ENCODE measurements around the gene PEX7. TPM values are rescaled to one million over a fixed set of nuclear protein-coding genes. Genes with fewer than 3 reads are reported as not detected.

Gene PEX7
- total RNA-seq, 1 experiment from 2014 or later: 6.4 TPM

- no peaks in the 10 kb centered on the region for H3K9me3 Mint-ChIP-seq (ENCODE audit: unreplicated experiment)
- intact Hi-C loops (cut with micrococcal nuclease; ENCODE audit: unreplicated experiment): loop anchor here (5.0 kb wide), 1 partner anchor 45 kb away; no protein-coding TSS in a partner anchor
- H3K4me3 Mint-ChIP-seq (ENCODE audit: unreplicated experiment): peak overlapping the region; percentile 84
- H3K36me3 Mint-ChIP-seq (ENCODE audit: insufficient read depth, unreplicated experiment): peaks cover 5% of the 10 kb centered on the region
- POLR2A ChIA-PET: interaction anchor here (0.6 kb wide), 2 partner anchors 688 to 871 kb away, joined by 5 to 8 read pairs; no protein-coding TSS in a partner anchor
- H3K9me3 ChIP-seq: no peaks in the 10 kb centered on the region
- H3K27me3 ChIP-seq (replicated peaks; ENCODE audit: control insufficient read depth, insufficient read depth, low read length): no peaks in the 10 kb centered on the region; the same call in 1 of the 2 replicates
- DNase-seq: no peak
- peak overlapping the region; percentile 61 for H3K4me3 ChIP-seq (ENCODE audit: low read depth, low read length)
- TF ChIP-seq CTCF (IDR thresholded peaks at IDR 0.05; ENCODE audit: insufficient read depth in 1 of 2, low read depth in 1 of 2, low read length in 1 of 2, severe bottlenecking in 1 of 2, unreplicated experiment in 1 of 2): no peak
- H3K27me3 Mint-ChIP-seq (ENCODE audit: insufficient read depth, unreplicated experiment): no peaks in the 10 kb centered on the region
- no peaks in the 10 kb centered on the region for H3K4me1 Mint-ChIP-seq (ENCODE audit: low read depth, unreplicated experiment)
- no peaks in the 10 kb centered on the region for H3K4me1 ChIP-seq
- no TSS peak for BruUV-seq (replicated peaks)
- CTCF ChIA-PET: interaction anchor here (0.8 to 2.0 kb wide), 3 partner anchors 37 to 130 kb away, joined by 6 to 7 read pairs (median 6); partner anchors contain the start of gene MAP3K5
- H3K36me3 ChIP-seq (ENCODE audit: control insufficient read depth, insufficient read depth, low read length): no peaks in the 10 kb centered on the region
- no peak overlapping the region for H3K27ac Mint-ChIP-seq (ENCODE audit: unreplicated experiment)
These were observed 100.3 kb downstream of the PEX7 start for GRCh38 chr6:136922685-136923006.

- no peaks in the 10 kb centered on the region for H3K27me3 Mint-ChIP-seq (ENCODE audit: insufficient read depth, unreplicated experiment)
- Histone ChIP-seq H3K9me3 (no peaks in the 10 kb centered on the region), H3K4me3 (ENCODE audit: low read depth, low read length) (no peak overlapping the region), H3K36me3 (ENCODE audit: control insufficient read depth, insufficient read depth, low read length) (no peaks in the 10 kb centered on the region), H3K4me1 (no peaks in the 10 kb centered on the region), H3K27me3 (replicated peaks; ENCODE audit: control insufficient read depth, insufficient read depth, low read length) (no peaks in the 10 kb centered on the region; the same call in 1 of the 2 replicates)
- H3K27ac Mint-ChIP-seq (ENCODE audit: unreplicated experiment): no peak overlapping the region
- no TSS peak for BruUV-seq (replicated peaks)
- CTCF ChIA-PET: no interaction called here
- POLR2A ChIA-PET: no interaction called here
- no peaks in the 10 kb centered on the region for H3K9me3 Mint-ChIP-seq (ENCODE audit: unreplicated experiment)
- TF ChIP-seq CTCF (IDR thresholded peaks at IDR 0.05; ENCODE audit: insufficient read depth in 1 of 2, low read depth in 1 of 2, low read length in 1 of 2, severe bottlenecking in 1 of 2, unreplicated experiment in 1 of 2): no peak
- intact Hi-C loops (cut with micrococcal nuclease; ENCODE audit: unreplicated experiment): loop anchor here (5.0 kb wide), 1 partner anchor 44 kb away; no protein-coding TSS in a partner anchor
- no peak for DNase-seq
- peak overlapping the region; percentile 84 for H3K4me3 Mint-ChIP-seq (ENCODE audit: unreplicated experiment)
- H3K36me3 Mint-ChIP-seq (ENCODE audit: insufficient read depth, unreplicated experiment): peaks cover 5% of the 10 kb centered on the region
- H3K4me1 Mint-ChIP-seq (ENCODE audit: low read depth, unreplicated experiment): no peaks in the 10 kb centered on the region
These were observed 100.9 kb downstream of the PEX7 start for GRCh38 chr6:136923116-136923953.

- peak overlapping the region; percentile 37 for H3K4me3 Mint-ChIP-seq (ENCODE audit: unreplicated experiment)
- CTCF ChIA-PET: no interaction called here
- Histone ChIP-seq H3K9me3 (no peaks in the 10 kb centered on the region), H3K4me3 (ENCODE audit: low read depth, low read length) (no peak overlapping the region), H3K4me1 (no peaks in the 10 kb centered on the region), H3K27me3 (replicated peaks; ENCODE audit: control insufficient read depth, insufficient read depth, low read length) (no peaks in the 10 kb centered on the region; the same call in 1 of the 2 replicates), H3K36me3 (ENCODE audit: control insufficient read depth, insufficient read depth, low read length) (no peaks in the 10 kb centered on the region)
- peaks cover 5% of the 10 kb centered on the region for H3K36me3 Mint-ChIP-seq (ENCODE audit: insufficient read depth, unreplicated experiment)
- no peaks in the 10 kb centered on the region for H3K9me3 Mint-ChIP-seq (ENCODE audit: unreplicated experiment)
- intact Hi-C loops (cut with micrococcal nuclease; ENCODE audit: unreplicated experiment): loop anchor here (5.0 kb wide), 1 partner anchor 43 kb away; no protein-coding TSS in a partner anchor
- H3K27me3 Mint-ChIP-seq (ENCODE audit: insufficient read depth, unreplicated experiment): no peaks in the 10 kb centered on the region
- H3K27ac Mint-ChIP-seq (ENCODE audit: unreplicated experiment): no peak overlapping the region
- TF ChIP-seq CTCF (IDR thresholded peaks at IDR 0.05; ENCODE audit: insufficient read depth in 1 of 2, low read depth in 1 of 2, low read length in 1 of 2, severe bottlenecking in 1 of 2, unreplicated experiment in 1 of 2): no peak
- no peaks in the 10 kb centered on the region for H3K4me1 Mint-ChIP-seq (ENCODE audit: low read depth, unreplicated experiment)
- POLR2A ChIA-PET: no interaction called here
- no TSS peak for BruUV-seq (replicated peaks)
- DNase-seq: no peak
These were observed 101.7 kb downstream of the PEX7 start for GRCh38 chr6:136923954-136924673.
